ENCODE results near the gene AADACL3. TPM values are rescaled to one million over a fixed set of nuclear protein-coding genes. Genes with fewer than 3 reads are reported as not detected.

The AADACL3 gene
- polyA plus RNA-seq, 1 of the 3 experiments (the other 2 are of a cell fraction), result not detected

GRCh38 chr1:12709696-12710095, 6.2 kb upstream of the AADACL3 start:
- ChIA-PET CTCF (no interaction called here), POLR2A (no interaction called here)
- H4K20me1 ChIP-seq (ENCODE audit: insufficient read depth), result no peaks in the 10 kb centered on the region
- TF ChIP-seq RXRA (IDR thresholded peaks at IDR 0.05; ENCODE audit: borderline replicate concordance, low read depth), result no peak
- no peak for TF ChIP-seq SIN3A (IDR thresholded peaks at IDR 0.05; ENCODE audit: borderline replicate concordance, low read depth, low read length)
- no peak overlapping the region for H3K27ac ChIP-seq (ENCODE audit: low read depth in 2 of 2, low read length in 1 of 2)
- no peak for DNase-seq
- H3K9me2 ChIP-seq, result no peaks in the 10 kb centered on the region
- H3F3A ChIP-seq (replicated peaks; ENCODE audit: insufficient read depth), result no peaks in the 10 kb centered on the region
- no peaks in the 10 kb centered on the region for H3K9me3 ChIP-seq
- no peaks in the 10 kb centered on the region; the same call in 1 of the 2 replicates for H3K27me3 ChIP-seq (ENCODE audit: insufficient read depth)
- no peaks in the 10 kb centered on the region for H3K79me2 ChIP-seq (ENCODE audit: insufficient read depth)
- H3K4me3 ChIP-seq (ENCODE audit: low read depth in 2 of 2, low read length in 1 of 2), result no peak overlapping the region
- 0% methylated on average over 3 of the region's 3 CpGs for WGBS (ENCODE audit: low lambda C conversion rate)
- no peak overlapping the region for H2AFZ ChIP-seq (ENCODE audit: low read depth)
- no peak overlapping the region for H3K4me2 ChIP-seq
- H3K9ac ChIP-seq, result no peak overlapping the region
- no peaks in the 10 kb centered on the region for H3K4me1 ChIP-seq (ENCODE audit: control insufficient read depth in 1 of 2, insufficient read depth in 2 of 2, low read depth in 1 of 2, low read length in 1 of 2)
- no peaks in the 10 kb centered on the region for H3K36me3 ChIP-seq (replicated peaks in 1 of 2; ENCODE audit: control insufficient read depth in 1 of 2, insufficient read depth in 2 of 2, low read length in 1 of 2)

GRCh38 chr1:12711536-12711935, 4.4 kb upstream of the AADACL3 start:
- H3K9me2 ChIP-seq, result no peaks in the 10 kb centered on the region
- H4K20me1 ChIP-seq (ENCODE audit: insufficient read depth), result no peaks in the 10 kb centered on the region
- H3K9me3 ChIP-seq, result no peaks in the 10 kb centered on the region
- H2AFZ ChIP-seq (ENCODE audit: low read depth), result no peak overlapping the region
- no peaks in the 10 kb centered on the region for H3K79me2 ChIP-seq (ENCODE audit: insufficient read depth)
- H3K27ac ChIP-seq (ENCODE audit: low read depth in 2 of 2, low read length in 1 of 2), result no peak overlapping the region
- no peaks in the 10 kb centered on the region for H3K36me3 ChIP-seq (replicated peaks in 1 of 2; ENCODE audit: control insufficient read depth in 1 of 2, insufficient read depth in 2 of 2, low read length in 1 of 2)
- no peak overlapping the region for H3K9ac ChIP-seq
- H3K27me3 ChIP-seq (ENCODE audit: insufficient read depth), result no peaks in the 10 kb centered on the region; the same call in 1 of the 2 replicates
- no peak overlapping the region for H3K4me3 ChIP-seq (ENCODE audit: low read depth in 2 of 2, low read length in 1 of 2)
- POLR2A ChIA-PET, result no interaction called here
- TF ChIP-seq CHD2 (IDR thresholded peaks at IDR 0.05; ENCODE audit: low read length, partially characterized antibody) (no peak), TEAD4 (IDR thresholded peaks at IDR 0.05; ENCODE audit: borderline replicate concordance, insufficient read depth) (no peak)
- no peak overlapping the region for H3K4me2 ChIP-seq
- no peaks in the 10 kb centered on the region for H3F3A ChIP-seq (replicated peaks; ENCODE audit: insufficient read depth)
- no peak for DNase-seq
- 8% methylated on average over 3 of the region's 3 CpGs for WGBS (ENCODE audit: low lambda C conversion rate)
- no peaks in the 10 kb centered on the region for H3K4me1 ChIP-seq (ENCODE audit: control insufficient read depth in 1 of 2, insufficient read depth in 2 of 2, low read depth in 1 of 2, low read length in 1 of 2)
- CTCF ChIA-PET, result no interaction called here

GRCh38 chr1:12712076-12712475, 3.8 kb upstream of the AADACL3 start:
- CTCF ChIA-PET, result no interaction called here

More at GRCh38 chr1:12712076-12712475, 3.8 kb upstream of the AADACL3 start:
- WGBS (ENCODE audit: low lambda C conversion rate), result 26% methylated on average over 1 of the region's 1 CpG
- Histone ChIP-seq H3F3A (replicated peaks; ENCODE audit: insufficient read depth) (no peaks in the 10 kb centered on the region), H3K4me2 (no peak overlapping the region), H3K27ac (ENCODE audit: low read depth in 2 of 2, low read length in 1 of 2) (no peak overlapping the region), H3K9ac (no peak overlapping the region), H3K4me3 (ENCODE audit: low read depth in 2 of 2, low read length in 1 of 2) (no peak overlapping the region), H3K27me3 (ENCODE audit: insufficient read depth) (no peaks in the 10 kb centered on the region; the same call in 1 of the 2 replicates), H2AFZ (ENCODE audit: low read depth) (no peak overlapping the region), H3K9me3 (no peaks in the 10 kb centered on the region), H3K9me2 (no peaks in the 10 kb centered on the region), H3K4me1 (ENCODE audit: control insufficient read depth in 1 of 2, insufficient read depth in 2 of 2, low read depth in 1 of 2, low read length in 1 of 2) (no peaks in the 10 kb centered on the region), H4K20me1 (ENCODE audit: insufficient read depth) (no peaks in the 10 kb centered on the region), H3K79me2 (ENCODE audit: insufficient read depth) (no peaks in the 10 kb centered on the region), H3K36me3 (replicated peaks in 1 of 2; ENCODE audit: control insufficient read depth in 1 of 2, insufficient read depth in 2 of 2, low read length in 1 of 2) (no peaks in the 10 kb centered on the region)
- no peak for TF ChIP-seq USF2 (IDR thresholded peaks at IDR 0.05; ENCODE audit: borderline replicate concordance, low read depth, low read length)
- no peak for TF ChIP-seq PBX3 (IDR thresholded peaks at IDR 0.05)
- TF ChIP-seq ELF1 (IDR thresholded peaks at IDR 0.05), result no peak
- no peak for TF ChIP-seq FOSL2 (IDR thresholded peaks at IDR 0.05; ENCODE audit: borderline replicate concordance, low read depth)
- no peak for TF ChIP-seq ZBTB33 (IDR thresholded peaks at IDR 0.05; ENCODE audit: borderline replicate concordance, low read depth)
- no peak for TF ChIP-seq RCOR1 (IDR thresholded peaks at IDR 0.05; ENCODE audit: low read length)
- TF ChIP-seq CTCF (IDR thresholded peaks at IDR 0.05), result no peak
- no peak for TF ChIP-seq POLR2AphosphoS5 (IDR thresholded peaks at IDR 0.05; ENCODE audit: low read depth, low read length)
- no peak for TF ChIP-seq TCF12 (IDR thresholded peaks at IDR 0.05)
- TF ChIP-seq NRF1 (IDR thresholded peaks at IDR 0.05; ENCODE audit: low read depth, low read length), result no peak
- TF ChIP-seq RXRA (IDR thresholded peaks at IDR 0.05; ENCODE audit: borderline replicate concordance, low read depth), result no peak
- no peak for TF ChIP-seq IRF3 (IDR thresholded peaks at IDR 0.05; ENCODE audit: low read depth, low read length)
- no peak for TF ChIP-seq GABPA (IDR thresholded peaks at IDR 0.05; ENCODE audit: low read depth)
- POLR2A ChIA-PET, result no interaction called here
- no peak for DNase-seq

All from SK-N-SH (cell line).